HCT116 (cell line): ENCODE results near the gene TLN1. TPM values are rescaled to one million over a fixed set of nuclear protein-coding genes. Genes with fewer than 3 reads are reported as not detected.

Experiments
- ATAC-seq: fragments of 200-7000 bp; cut with Tn5 transposase; 2 replicates; pipeline ENCODE4 v1.9.1; 2020; ENCODE audit warnings: mild to moderate bottlenecking, moderate library complexity
- BruUV-seq: library from RNA; stranded (reverse); fragments of 400-500 nt; replicated peaks from 2 replicates; lab custom pipeline; 2021; lab: Mats Ljungman, UMichigan
- CTCF ChIA-PET: fragments of 300-600 bp; sonication (Branson Sonifier 250); formaldehyde crosslinking; loops from one replicate; lab custom pipeline; 2021; ENCODE audit warnings: antibody characterized with exemption; lab: Charles Lee
- POLR2A ChIA-PET: fragments of 300-600, 350-600 bp; sonication (Branson Sonifier 250); formaldehyde crosslinking; loops from one replicate; lab custom pipeline; 2021; ENCODE audit warnings: antibody characterized with exemption; lab: Charles Lee
- RAD21 ChIA-PET, 2 experiments: fragments of 300-600 bp; sonication (Branson Sonifier 250); formaldehyde crosslinking; loops; one replicate each; lab custom pipeline; 2023; ENCODE audit warnings: low total read pairs in 2 of 2; ENCODE audit not compliant: uncharacterized antibody in 2 of 2, unreplicated experiment in 2 of 2, low non-redundant PET in 1 of 2; lab: Charles Lee
- DNase-seq: peaks from one replicate; pipeline ENCODE4 v3.0.0-alpha.2; 2010; ENCODE audit warnings: low read depth, low spot score
- H2AFZ ChIP-seq: fragments of 200-600 bp; shearing (Covaris generic), sonication (generic); 2 replicates; pipeline ENCODE4 v1.6.1; 2017; ENCODE audit warnings: low read depth, mixed run types, mixed read lengths, antibody characterized with exemption, low read length; ENCODE audit not compliant: poor library complexity, severe bottlenecking
- H3K27ac ChIP-seq: 2 replicates; pipeline ENCODE4 v1.5.1; 2012; ENCODE audit warnings: low read depth, low read length
- H3K27me3 ChIP-seq: fragments of 200-600 bp; sonication (generic); 2 replicates; pipeline ENCODE4 v1.6.1; 2016; ENCODE audit warnings: mixed run types, low read length, mixed read lengths; ENCODE audit not compliant: insufficient read depth
- H3K36me3 ChIP-seq, 2 experiments: fragments of 200-500 bp in 1 of 2; fragments of 200-600 bp in 1 of 2; sonication (Bioruptor generic) in 1 of 2; sonication (generic) in 1 of 2; 2 replicates each; pipeline versions ENCODE4 v1.5.1 to v1.6.1; 2014 to 2016; ENCODE audit warnings: low read length in 2 of 2, inconsistent platforms in 1 of 2, mixed read lengths in 1 of 2, mixed run types in 1 of 2; ENCODE audit not compliant: insufficient read depth in 2 of 2, control insufficient read depth in 1 of 2
- H3K4me1 ChIP-seq, 2 experiments: fragments of 200-600 bp in 1 of 2; sonication (generic) in 1 of 2; 2 replicates each; pipeline versions ENCODE4 v1.5.1 to v1.6.1; 2012 to 2017; ENCODE audit warnings: low read length in 2 of 2, inconsistent platforms in 1 of 2, mild to moderate bottlenecking in 1 of 2, mixed read lengths in 1 of 2, mixed run types in 1 of 2, moderate library complexity in 1 of 2; ENCODE audit not compliant: insufficient read depth in 2 of 2, control insufficient read depth in 1 of 2
- H3K4me2 ChIP-seq: fragments of 200-600 bp; sonication (generic); 2 replicates; pipeline ENCODE4 v1.6.1; 2017; ENCODE audit warnings: mixed run types, low read length, mixed read lengths
- H3K4me3 ChIP-seq, 2 experiments: fragments of 200-600 bp in 1 of 2; sonication (generic) in 1 of 2; replicated peaks in 1 of 2; 2 replicates each; pipeline ENCODE4 v1.5.1; 2011 to 2016; ENCODE audit warnings: low read length in 2 of 2, control low read depth in 1 of 2, low read depth in 1 of 2, mild to moderate bottlenecking in 1 of 2, mixed read lengths in 1 of 2, mixed run types in 1 of 2
- H3K79me2 ChIP-seq: fragments of 200-600 bp; sonication (generic); 2 replicates; pipeline ENCODE4 v1.6.1; 2017; ENCODE audit warnings: mild to moderate bottlenecking, mixed run types, low read length, moderate library complexity, mixed read lengths; ENCODE audit not compliant: insufficient read depth
- H3K9ac ChIP-seq: fragments of 200-600 bp; sonication (generic); 2 replicates; pipeline ENCODE4 v1.6.1; 2016; ENCODE audit warnings: low read length, mixed read lengths
- H3K9me2 ChIP-seq: fragments of 200-600 bp; sonication (generic), shearing (Covaris generic); 2 replicates; pipeline ENCODE4 v1.6.1; 2017; ENCODE audit warnings: mixed run types, mild to moderate bottlenecking, moderate library complexity; ENCODE audit not compliant: insufficient read depth
- H3K9me3 ChIP-seq, 2 experiments: fragments of 200-500 bp in 1 of 2; fragments of 200-600 bp in 1 of 2; sonication (Bioruptor generic) in 1 of 2; sonication (generic) in 1 of 2; 2 replicates each; pipeline ENCODE4 v1.6.1; 2014 to 2017; ENCODE audit warnings: low read length in 2 of 2, mixed read lengths in 2 of 2, inconsistent platforms in 1 of 2, low read depth in 1 of 2, mild to moderate bottlenecking in 1 of 2, mixed run types in 1 of 2, moderate library complexity in 1 of 2; ENCODE audit not compliant: control insufficient read depth in 1 of 2, insufficient read depth in 1 of 2
- H4K20me1 ChIP-seq: fragments of 200-600 bp; sonication (generic), shearing (Covaris generic); 2 replicates; pipeline ENCODE4 v1.6.1; 2017; ENCODE audit warnings: mixed run types, mild to moderate bottlenecking, moderate library complexity; ENCODE audit not compliant: insufficient read depth
- ATF3 ChIP-seq: IDR thresholded peaks from 2 replicates; pipeline ENCODE4 v1.6.1; 2012
- CEBPB ChIP-seq: IDR thresholded peaks from 2 replicates; pipeline ENCODE4 v1.6.1; 2012; ENCODE audit warnings: low read depth
- EGR1 ChIP-seq: IDR thresholded peaks from 2 replicates; pipeline ENCODE4 v1.6.1; 2012; ENCODE audit warnings: low read depth
- ELF1 ChIP-seq: IDR thresholded peaks from 2 replicates; pipeline ENCODE4 v1.6.1; 2012; ENCODE audit warnings: low read depth, borderline replicate concordance
- EZH2 ChIP-seq: fragments of 200-600 bp; sonication (generic); IDR thresholded peaks from 2 replicates; pipeline ENCODE4 v1.6.1; 2017; ENCODE audit warnings: antibody characterized with exemption, mixed run types
- EZH2phosphoT487 ChIP-seq: fragments of 200-600 bp; IDR thresholded peaks from 2 replicates; pipeline ENCODE4 v1.6.1; 2018; ENCODE audit warnings: antibody characterized with exemption, borderline replicate concordance
- FOSL1 ChIP-seq: IDR thresholded peaks from 2 replicates; pipeline ENCODE4 v1.6.1; 2012; ENCODE audit warnings: low read depth
- JUND ChIP-seq: IDR thresholded peaks from 2 replicates; pipeline ENCODE4 v1.6.1; 2012
- POLR2AphosphoS5 ChIP-seq: IDR thresholded peaks from 2 replicates; pipeline ENCODE4 v1.6.1; 2011; ENCODE audit warnings: mild to moderate bottlenecking, low read depth, low read length, moderate library complexity
- RAD21 ChIP-seq: IDR thresholded peaks from 2 replicates; pipeline ENCODE4 v1.6.1; 2012; ENCODE audit warnings: low read depth, mild to moderate bottlenecking
- SP1 ChIP-seq: IDR thresholded peaks from 2 replicates; pipeline ENCODE4 v1.6.1; 2012; ENCODE audit warnings: low read depth
- SRF ChIP-seq: IDR thresholded peaks from 2 replicates; pipeline ENCODE4 v1.6.1; 2012; ENCODE audit warnings: low read depth
- TCF7L2 ChIP-seq: IDR thresholded peaks from 2 replicates; pipeline ENCODE4 v1.7.0; 2011; ENCODE audit warnings: borderline replicate concordance, inconsistent platforms; ENCODE audit not compliant: insufficient read depth, insufficient read length; ENCODE audit errors: extremely low read depth
- YY1 ChIP-seq: IDR thresholded peaks from 2 replicates; pipeline ENCODE4 v1.6.1; 2011; ENCODE audit warnings: low read length, low read depth, moderate library complexity, mild to moderate bottlenecking; ENCODE audit not compliant: insufficient replicate concordance; ENCODE audit errors: extremely low read depth
- ZBTB33 ChIP-seq: IDR thresholded peaks from 2 replicates; pipeline ENCODE4 v1.6.1; 2011; ENCODE audit warnings: mild to moderate bottlenecking, low read length, moderate library complexity; ENCODE audit not compliant: insufficient replicate concordance; ENCODE audit errors: extremely low read depth
- ZFX ChIP-seq: fragments of 450-650 bp; IDR thresholded peaks from 2 replicates; pipeline ENCODE4 v1.6.1; 2017
- intact Hi-C: fragments of 100-400 bp; cut with micrococcal nuclease; formaldehyde crosslinking; loops from 2 replicates; pipeline ENCODE4 v1.10.0; 2022
- total RNA-seq: library from RNA; stranded (reverse); gene quantifications from one replicate; pipeline ENCODE4 v1.2.1, GENCODE V29; 2021; ENCODE audit not compliant: unreplicated experiment

TLN1 gene
- total RNA-seq, 1 experiment from 2014 or later: 144 TPM

GRCh38 chr9:35723426-35723825, 8.6 kb downstream of the TLN1 start:
- Histone ChIP-seq H3K4me2 (no peak overlapping the region), H3K4me3 (no peak overlapping the region), H3K36me3 (peaks cover 53 to 64% of the 10 kb centered on the region in 2 experiments), H3K27ac (no peak overlapping the region), H3K9me2 (no peaks in the 10 kb centered on the region), H4K20me1 (no peaks in the 10 kb centered on the region), H3K9me3 (no peaks in the 10 kb centered on the region), H3K9ac (no peak overlapping the region), H3K79me2 (peaks cover 24% of the 10 kb centered on the region), H3K27me3 (no peaks in the 10 kb centered on the region), H2AFZ (no peak overlapping the region), H3K4me1 (no peaks in the 10 kb centered on the region)
- ChIA-PET CTCF (no interaction called here), POLR2A (no interaction called here), RAD21 (no interaction called here)
- no TSS peak for BruUV-seq
- intact Hi-C loops: no loop called here
- no peak for ATAC-seq
- TF ChIP-seq CEBPB (no peak), SRF (no peak), JUND (no peak), TCF7L2 (no peak), POLR2AphosphoS5 (no peak), ZBTB33 (no peak), ELF1 (no peak), RAD21 (no peak), ATF3 (no peak), EGR1 (no peak), FOSL1 (no peak), YY1 (no peak), SP1 (no peak), EZH2 (no peak), ZFX (no peak), EZH2phosphoT487 (no peak)
- DNase-seq: no peak
